H9 (cell line): ENCODE results near the gene KLHL2. TPM values are rescaled to one million over a fixed set of nuclear protein-coding genes. Genes with fewer than 3 reads are reported as not detected.

Source experiments
- DNase-seq: peaks from one replicate; pipeline ENCODE4 v3.0.0-alpha.2; 2017
- H2AFZ ChIP-seq: one replicate; pipeline ENCODE4 v1.6.1; 2013; ENCODE audit warnings: mild to moderate bottlenecking, low read length, control low read depth, moderate library complexity
- H2AK5ac ChIP-seq: 2 replicates; pipeline ENCODE4 v1.6.1; 2013; ENCODE audit warnings: low read length, control low read depth, mixed read lengths; ENCODE audit not compliant: insufficient read length
- H2BK120ac ChIP-seq: one replicate; pipeline ENCODE4 v1.6.1; 2013; ENCODE audit warnings: low read depth, mild to moderate bottlenecking, low read length, control low read depth, inconsistent platforms; ENCODE audit not compliant: poor library complexity, severe bottlenecking
- H2BK12ac ChIP-seq: 2 replicates; pipeline ENCODE4 v1.6.1; 2013; ENCODE audit warnings: low read length, control low read depth, mixed read lengths, low read depth; ENCODE audit not compliant: insufficient read length
- H2BK15ac ChIP-seq: 2 replicates; pipeline ENCODE4 v1.6.1; 2013; ENCODE audit warnings: low read depth, low read length, control low read depth
- H2BK20ac ChIP-seq: one replicate; pipeline ENCODE4 v1.6.1; 2013; ENCODE audit warnings: low read depth, mild to moderate bottlenecking, low read length, control low read depth, inconsistent platforms; ENCODE audit not compliant: poor library complexity, severe bottlenecking
- H2BK5ac ChIP-seq: 2 replicates; pipeline ENCODE4 v1.6.1; 2013; ENCODE audit warnings: low read length, control low read depth, mixed read lengths; ENCODE audit not compliant: insufficient read length
- H3K14ac ChIP-seq: 2 replicates; pipeline ENCODE4 v1.6.1; 2013; ENCODE audit warnings: low read length, control low read depth; ENCODE audit not compliant: insufficient read depth
- H3K18ac ChIP-seq: 2 replicates; pipeline ENCODE4 v1.6.1; 2013; ENCODE audit warnings: low read depth, mild to moderate bottlenecking, mixed read lengths, low read length, control low read depth; ENCODE audit not compliant: insufficient read length
- H3K23ac ChIP-seq: 2 replicates; pipeline ENCODE4 v1.6.1; 2013; ENCODE audit warnings: low read length, control low read depth, mixed read lengths, low read depth; ENCODE audit not compliant: insufficient read length
- H3K23me2 ChIP-seq: 2 replicates; pipeline ENCODE4 v1.6.1; 2013; ENCODE audit warnings: low read depth, mild to moderate bottlenecking, mixed read lengths, low read length, control low read depth; ENCODE audit not compliant: insufficient read length, poor library complexity, severe bottlenecking
- H3K27ac ChIP-seq: 2 replicates; pipeline ENCODE4 v1.5.1; 2013; ENCODE audit warnings: low read length, control low read depth, mixed read lengths, low read depth; ENCODE audit not compliant: insufficient read length
- H3K27me3 ChIP-seq: 2 replicates; pipeline ENCODE4 v1.6.1; 2013; ENCODE audit warnings: low read length, control low read depth, inconsistent platforms; ENCODE audit not compliant: insufficient read depth
- H3K4ac ChIP-seq: 2 replicates; pipeline ENCODE4 v1.6.1; 2013; ENCODE audit warnings: low read depth, mild to moderate bottlenecking, control low read depth, inconsistent platforms, low read length, moderate library complexity
- H3K4me1 ChIP-seq: 2 replicates; pipeline ENCODE4 v1.6.1; 2013; ENCODE audit warnings: low read length, control low read depth, inconsistent platforms; ENCODE audit not compliant: insufficient read depth
- H3K4me2 ChIP-seq: 2 replicates; pipeline ENCODE4 v1.6.1; 2013; ENCODE audit warnings: low read length, control low read depth, mixed read lengths; ENCODE audit not compliant: insufficient read length, insufficient read depth
- H3K56ac ChIP-seq: 2 replicates; pipeline ENCODE4 v1.6.1; 2013; ENCODE audit warnings: low read depth, mild to moderate bottlenecking, mixed read lengths, low read length, control low read depth; ENCODE audit not compliant: insufficient read length
- H3K79me1 ChIP-seq: 2 replicates; pipeline ENCODE4 v1.6.1; 2013; ENCODE audit warnings: low read depth, mild to moderate bottlenecking, moderate library complexity, low read length, control low read depth, inconsistent platforms; ENCODE audit not compliant: insufficient read depth, poor library complexity, severe bottlenecking
- H3K79me2 ChIP-seq: 2 replicates; pipeline ENCODE4 v1.6.1; 2013; ENCODE audit warnings: low read length, control low read depth, inconsistent platforms; ENCODE audit not compliant: insufficient read depth
- H3K9ac ChIP-seq: 2 replicates; pipeline ENCODE4 v1.6.1; 2013; ENCODE audit warnings: low read length, control low read depth, mixed read lengths; ENCODE audit not compliant: insufficient read length; ENCODE audit errors: extremely low read depth
- H3K9me3 ChIP-seq: one replicate; pipeline ENCODE4 v1.6.1; 2013; ENCODE audit warnings: low read depth, low read length, inconsistent platforms; ENCODE audit not compliant: control insufficient read depth
- H3T11ph ChIP-seq: one replicate; pipeline ENCODE4 v1.6.1; 2013; ENCODE audit warnings: mild to moderate bottlenecking, low read length, control low read depth, inconsistent platforms
- H4K20me1 ChIP-seq: one replicate; pipeline ENCODE4 v1.6.1; 2013; ENCODE audit not compliant: control insufficient read depth, insufficient read length, insufficient read depth
- H4K5ac ChIP-seq: 2 replicates; pipeline ENCODE4 v1.6.1; 2013; ENCODE audit warnings: low read depth, mild to moderate bottlenecking, mixed read lengths, low read length, control low read depth; ENCODE audit not compliant: insufficient read length
- H4K8ac ChIP-seq: replicated peaks from 2 replicates; pipeline ENCODE4 v1.6.1; 2013; ENCODE audit warnings: low read length, control low read depth, mixed read lengths, low read depth; ENCODE audit not compliant: insufficient read length
- H4K91ac ChIP-seq: 2 replicates; pipeline ENCODE4 v1.6.1; 2013; ENCODE audit warnings: low read depth, mild to moderate bottlenecking, moderate library complexity, mixed read lengths, low read length, control low read depth; ENCODE audit not compliant: insufficient read length
- H3K27ac Mint-ChIP-seq, 3 experiments: 2 replicates in 2 of 3; 3 replicates in 1 of 3; pipeline ENCODE4 v1.8.0; 2020 to 2021; ENCODE audit warnings: mixed read lengths in 3 of 3, mild to moderate bottlenecking in 1 of 3, moderate library complexity in 1 of 3
- H3K27me3 Mint-ChIP-seq: 2 replicates; pipeline ENCODE4 v1.8.0; 2021; ENCODE audit warnings: low read depth, mild to moderate bottlenecking, moderate library complexity, mixed read lengths
- H3K36me3 Mint-ChIP-seq, 3 experiments: 2 replicates in 2 of 3; 3 replicates in 1 of 3; pipeline ENCODE4 v1.8.0; 2020 to 2021; ENCODE audit warnings: low read depth in 3 of 3, mixed read lengths in 3 of 3; ENCODE audit not compliant: insufficient read depth in 1 of 3
- H3K4me1 Mint-ChIP-seq, 2 experiments: 2 replicates each; pipeline ENCODE4 v1.8.0; 2020; ENCODE audit warnings: mixed read lengths in 2 of 2
- H3K4me3 Mint-ChIP-seq, 2 experiments: 2 replicates in 1 of 2; 3 replicates in 1 of 2; pipeline ENCODE4 v1.8.0; 2020 to 2021; ENCODE audit warnings: mild to moderate bottlenecking in 2 of 2, mixed read lengths in 2 of 2, moderate library complexity in 1 of 2
- H3K9me3 Mint-ChIP-seq, 2 experiments: 2 replicates in 1 of 2; 3 replicates in 1 of 2; pipeline ENCODE4 v1.8.0; 2020; ENCODE audit warnings: mild to moderate bottlenecking in 2 of 2, mixed read lengths in 2 of 2, moderate library complexity in 1 of 2
- CTCF ChIP-seq: fragments of 200-600 bp; sonication (generic); conservative IDR thresholded peaks from 3 replicates; pipeline ENCODE4 v1.8.0; 2021; ENCODE audit warnings: antibody characterized with exemption, mild to moderate bottlenecking
- WGBS: extraction: QIAGEN DNeasy Blood & Tissue Kit; methylation state at CpG from one replicate; pipeline ENCODE4 v1.1.7; 2013; ENCODE audit warnings: missing lambda C conversion rate, low lambda C conversion rate, mixed read lengths; ENCODE audit not compliant: insufficient read length; ENCODE audit errors: extremely low coverage; 5-methylcytosine and 5-hydroxymethylcytosine counted together
- total RNA-seq: library from RNA; stranded (reverse); gene quantifications from 2 replicates; pipeline ENCODE4 v1.2.1, GENCODE V29; 2021

The KLHL2 gene
- total RNA-seq, 1 experiment from 2014 or later: 14.3 TPM

- Mint-ChIP-seq H3K9me3 (no peaks in the 10 kb centered on the region), H3K36me3 (peaks cover 2 to 7% (median 4%) of the 10 kb centered on the region in 3 experiments; a peak in 4 of 7 replicates), H3K27me3 (no peaks in the 10 kb centered on the region), H3K4me1 (no peaks in the 10 kb centered on the region), H3K4me3 (no peak overlapping the region), H3K27ac (no peak overlapping the region)
- TF ChIP-seq CTCF: no peak
- no peak overlapping the region for H4K5ac ChIP-seq
- H3K79me1 ChIP-seq: no peaks in the 10 kb centered on the region
- no peaks in the 10 kb centered on the region for H3K9me3 ChIP-seq
- H2BK12ac ChIP-seq: no peak overlapping the region
- no peak overlapping the region for H3K27ac ChIP-seq
- no peak overlapping the region for H3K18ac ChIP-seq
- H2BK15ac ChIP-seq: no peak overlapping the region
- no peaks in the 10 kb centered on the region for H3K79me2 ChIP-seq
- no peaks in the 10 kb centered on the region for H3K23me2 ChIP-seq
- H2BK20ac ChIP-seq: no peak overlapping the region
- H4K20me1 ChIP-seq: no peaks in the 10 kb centered on the region
- H3K14ac ChIP-seq: no peak overlapping the region
- H2BK5ac ChIP-seq: no peak overlapping the region
- no peak overlapping the region for H3K4ac ChIP-seq
- H2AK5ac ChIP-seq: no peak overlapping the region
- no peak overlapping the region for H4K91ac ChIP-seq
- H3K27me3 ChIP-seq: no peaks in the 10 kb centered on the region
- DNase-seq: no peak
- H3K23ac ChIP-seq: no peak overlapping the region
- H3K56ac ChIP-seq: no peak overlapping the region
- H4K8ac ChIP-seq: no peak overlapping the region
- no peak overlapping the region for H3K4me2 ChIP-seq
- no peak overlapping the region for H2AFZ ChIP-seq
- WGBS: no CpG with 5 or more reads among the region's 1 CpG
- no peak overlapping the region for H3K9ac ChIP-seq
- no peak overlapping the region for H3T11ph ChIP-seq
- H2BK120ac ChIP-seq: no peak overlapping the region
- no peaks in the 10 kb centered on the region for H3K4me1 ChIP-seq
Measured at GRCh38 chr4:165302658-165303057, 95.3 kb downstream of the KLHL2 start.
